Activated CD4-positive, alpha-beta T cell treated with anti-CD3 and anti-CD28 coated beads, Interleukin-2, amount 10 ng/mL, durations not matched to agents 7 days and 5 days (primary cell): Measurements from ENCODE around the gene MED29. TPM values are rescaled to one million over a fixed set of nuclear protein-coding genes. Genes with fewer than 3 reads are reported as not detected.

Experiments
- CTCF ChIA-PET: fragments of 350-600 bp; sonication (Branson Sonifier 250); formaldehyde crosslinking; loops from one replicate; lab custom pipeline; 2021; ENCODE audit warnings: antibody characterized with exemption; lab: Charles Lee
- POLR2A ChIA-PET: fragments of 350-600 bp; sonication (Branson Sonifier 250); formaldehyde crosslinking; loops from one replicate; lab custom pipeline; 2021; ENCODE audit warnings: antibody characterized with exemption; lab: Charles Lee
- DNase-seq: peaks from one replicate; pipeline ENCODE4 v3.0.0-alpha.2; 2020
- H3K27ac Mint-ChIP-seq: one replicate; pipeline ENCODE4 v1.8.0; 2021; ENCODE audit warnings: mild to moderate bottlenecking, moderate library complexity, mixed read lengths
- H3K27me3 Mint-ChIP-seq: one replicate; pipeline ENCODE4 v1.8.0; 2021; ENCODE audit warnings: mixed read lengths
- H3K36me3 Mint-ChIP-seq: one replicate; pipeline ENCODE4 v1.8.0; 2021; ENCODE audit warnings: low read depth, mixed read lengths
- H3K4me1 Mint-ChIP-seq: one replicate; pipeline ENCODE4 v1.8.0; 2021; ENCODE audit warnings: mixed read lengths
- H3K4me3 Mint-ChIP-seq: one replicate; pipeline ENCODE4 v1.8.0; 2021; ENCODE audit warnings: mild to moderate bottlenecking, moderate library complexity, mixed read lengths
- H3K9me3 Mint-ChIP-seq: one replicate; pipeline ENCODE4 v1.8.0; 2021; ENCODE audit warnings: mixed read lengths
- total RNA-seq, 2 experiments: library from RNA; stranded (reverse); gene quantifications; one replicate each; pipeline ENCODE4 v1.2.3, GENCODE V29; 2021

Gene MED29
- total RNA-seq, 2 experiments from 2014 or later = 34.9 to 40.1 TPM

DNA sequence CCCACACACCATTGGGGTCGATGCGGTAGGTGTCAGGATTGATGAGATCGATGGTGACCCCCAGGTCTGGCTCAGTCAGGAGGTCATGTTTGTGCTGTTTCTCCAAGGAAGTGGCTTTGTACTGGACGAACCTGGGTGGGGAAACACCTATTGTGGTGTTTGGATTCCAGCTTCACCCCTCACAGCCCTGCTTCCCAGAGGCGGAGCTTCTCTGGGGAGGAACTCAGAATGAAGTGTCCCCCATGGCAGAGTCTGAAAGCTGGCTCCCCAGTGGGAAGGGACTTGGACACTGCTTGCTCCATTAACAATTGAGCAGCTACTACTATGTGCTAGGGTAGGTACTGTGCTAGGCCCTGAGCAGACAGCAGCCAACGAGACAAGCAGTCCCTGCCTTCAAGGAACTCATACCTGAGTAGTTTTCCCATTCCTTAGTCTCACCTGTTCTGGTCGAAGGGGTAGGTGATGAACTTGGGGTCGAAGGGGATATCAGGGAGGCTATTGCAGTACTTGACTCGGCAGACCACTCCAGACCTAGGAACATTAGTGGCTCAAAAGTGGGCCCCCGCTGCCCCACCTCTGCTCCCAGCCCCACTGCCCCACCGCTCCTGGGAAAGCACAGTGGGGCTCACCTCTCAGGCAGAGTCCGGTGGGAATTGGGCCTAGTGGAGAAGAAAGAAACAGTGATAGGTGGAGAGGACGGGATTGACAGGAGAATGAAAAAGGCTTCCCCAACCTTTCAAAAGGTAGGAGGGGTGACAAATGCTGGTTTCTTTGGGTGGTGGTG, 1.4 kb upstream of the MED29 start:
- POLR2A ChIA-PET = interaction anchor here (1.8 kb wide), 1 partner anchor 46 kb away, joined by 10 read pairs; the partner anchor contains the start of gene RPS16
- no peak for DNase-seq
- peak overlapping the region; percentile 99 for H3K27ac Mint-ChIP-seq
- no peaks in the 10 kb centered on the region for H3K9me3 Mint-ChIP-seq
- H3K4me3 Mint-ChIP-seq = peak overlapping the region; percentile 86
- H3K36me3 Mint-ChIP-seq = peaks cover 44% of the 10 kb centered on the region
- CTCF ChIA-PET = interaction anchor here (1.3 to 2.6 kb wide), 3 partner anchors 9 to 22 kb away, joined by 4 to 11 read pairs (median 7); no protein-coding TSS in a partner anchor
- peaks cover 44% of the 10 kb centered on the region for H3K4me1 Mint-ChIP-seq
- no peaks in the 10 kb centered on the region for H3K27me3 Mint-ChIP-seq

GRCh38 chr19:39390451-39390750, 777 bp upstream of the MED29 start:
- Mint-ChIP-seq H3K4me3 (peak overlapping the region; percentile 86), H3K4me1 (peaks cover 46% of the 10 kb centered on the region), H3K9me3 (no peaks in the 10 kb centered on the region), H3K36me3 (peaks cover 50% of the 10 kb centered on the region), H3K27me3 (no peaks in the 10 kb centered on the region), H3K27ac (peak overlapping the region; percentile 99)
- POLR2A ChIA-PET = interaction anchor here (1.8 kb wide), 1 partner anchor 45 kb away, joined by 10 read pairs; the partner anchor contains the start of gene RPS16
- DNase-seq = peak; percentile 84
- CTCF ChIA-PET = interaction anchor here (0.6 to 2.6 kb wide), 5 partner anchors 14 to 782 kb away, joined by 3 to 11 read pairs (median 7); partner anchors contain the start of gene SAMD4B

- DNase-seq = peak; percentile 94
- H3K36me3 Mint-ChIP-seq = peaks cover 39% of the 10 kb centered on the region
- no peaks in the 10 kb centered on the region for H3K27me3 Mint-ChIP-seq
- ChIA-PET CTCF (interaction anchor here (0.5 to 3.6 kb wide), 27 partner anchors 8 to 292 kb away, joined by 3 to 69 read pairs (median 5); partner anchors contain the start of genes EID2B, GMFG, PLEKHG2 and RPS16), POLR2A (interaction anchor here (0.8 to 1.9 kb wide), 3 partner anchors 10 to 38 kb away, joined by 3 to 10 read pairs (median 8); partner anchors contain the start of genes RPS16 and ZFP36)
- H3K9me3 Mint-ChIP-seq = no peaks in the 10 kb centered on the region
- H3K4me3 Mint-ChIP-seq = peak overlapping the region; percentile 64
- H3K27ac Mint-ChIP-seq = peak overlapping the region; percentile 88
- peaks cover 72% of the 10 kb centered on the region for H3K4me1 Mint-ChIP-seq
These were observed 6.5 kb downstream of the MED29 start for GRCh38 chr19:39397360-39398296.

DNA sequence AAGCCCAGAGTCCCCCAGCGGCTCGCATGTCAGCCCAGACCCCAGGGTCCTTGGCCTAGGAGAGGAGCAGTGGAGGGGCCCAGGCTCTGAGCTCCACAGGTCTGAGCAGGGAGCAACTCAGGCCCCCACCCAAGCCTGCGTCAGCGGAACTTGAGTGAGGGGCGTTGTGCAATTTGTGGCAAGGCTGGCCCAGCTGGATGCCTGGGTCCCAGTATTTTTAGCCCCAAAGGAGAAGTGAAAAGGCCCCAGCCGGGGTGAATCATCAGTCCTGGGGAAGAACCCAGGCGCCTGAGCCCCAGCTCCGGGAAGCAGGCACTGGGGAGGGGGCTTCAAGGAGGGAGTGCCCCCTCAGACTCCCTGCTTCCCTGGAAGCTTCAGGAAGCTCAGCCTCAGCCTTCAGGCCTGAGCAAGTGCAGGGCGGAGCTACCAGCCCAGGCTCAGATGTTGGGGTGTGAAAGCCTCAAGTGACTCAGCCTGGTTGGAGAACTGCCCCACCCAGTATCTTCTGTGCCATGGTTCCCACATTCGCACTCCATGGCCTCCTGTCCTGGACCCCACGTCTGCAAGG, 7.2 kb downstream of the MED29 start:
- H3K36me3 Mint-ChIP-seq = peaks cover 37% of the 10 kb centered on the region
- peaks cover 71% of the 10 kb centered on the region for H3K4me1 Mint-ChIP-seq
- H3K9me3 Mint-ChIP-seq = no peaks in the 10 kb centered on the region
- H3K27me3 Mint-ChIP-seq = no peaks in the 10 kb centered on the region
- ChIA-PET CTCF (interaction anchor here (0.6 to 3.6 kb wide), 26 partner anchors 9 to 276 kb away, joined by 3 to 69 read pairs (median 5); partner anchors contain the start of genes EID2B, GMFG, PLEKHG2 and RPS16), POLR2A (interaction anchor here (0.6 to 1.9 kb wide), 4 partner anchors 9 to 37 kb away, joined by 3 to 10 read pairs (median 6); partner anchors contain the start of genes RPS16 and ZFP36)
- peak; percentile 48 for DNase-seq
- H3K4me3 Mint-ChIP-seq = peak overlapping the region; percentile 64
- peak overlapping the region; percentile 88 for H3K27ac Mint-ChIP-seq

DNA sequence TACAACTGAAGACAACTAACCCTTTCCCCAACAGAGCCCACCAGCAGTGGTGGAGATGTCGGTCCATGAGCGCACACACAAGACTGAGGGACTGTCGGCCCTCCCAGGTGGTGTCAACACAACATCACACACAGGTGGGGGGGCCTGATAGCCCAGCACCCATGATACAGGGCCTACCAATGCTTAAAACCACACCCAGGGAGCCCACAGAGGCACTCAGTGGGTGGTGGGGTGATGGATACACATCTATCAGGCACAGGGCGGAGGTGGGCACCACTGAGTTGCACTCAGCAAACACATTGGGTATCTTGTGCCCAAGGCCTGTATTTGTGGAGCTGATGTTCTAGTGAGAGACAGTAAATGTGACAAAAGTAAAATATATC, 8.5 kb downstream of the MED29 start:
- no peaks in the 10 kb centered on the region for H3K9me3 Mint-ChIP-seq
- H3K27me3 Mint-ChIP-seq = no peaks in the 10 kb centered on the region
- H3K27ac Mint-ChIP-seq = peak overlapping the region; percentile 88
- ChIA-PET CTCF (interaction anchor here (4.4 kb wide), 1 partner anchor 12 kb away, joined by 47 read pairs; the partner anchor contains the start of gene PLEKHG2), POLR2A (no interaction called here)
- no peak overlapping the region for H3K4me3 Mint-ChIP-seq
- peaks cover 31% of the 10 kb centered on the region for H3K36me3 Mint-ChIP-seq
- peaks cover 75% of the 10 kb centered on the region for H3K4me1 Mint-ChIP-seq
- no peak for DNase-seq

DNA sequence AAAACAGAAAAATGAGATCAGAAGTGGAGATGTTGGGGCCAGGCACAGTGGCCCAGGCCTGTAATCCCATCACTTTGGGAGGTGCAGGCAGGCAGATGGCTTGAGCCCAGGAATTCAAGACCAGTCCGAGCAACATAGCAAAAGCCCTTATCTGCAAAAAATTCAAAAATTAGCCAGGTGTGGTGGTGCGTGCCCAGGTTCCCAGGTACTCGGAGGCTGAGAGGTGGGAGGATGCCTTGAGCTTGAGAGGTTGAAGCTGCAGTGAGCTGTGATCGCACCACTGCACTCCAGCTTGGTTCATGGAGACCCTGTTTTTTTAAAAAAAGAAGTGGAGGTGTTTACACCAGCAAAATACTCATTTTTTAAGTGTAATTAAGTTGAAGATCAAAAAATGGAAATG, 8.9 kb downstream of the MED29 start:
- CTCF ChIA-PET = interaction anchor here (4.4 kb wide), 1 partner anchor 12 kb away, joined by 47 read pairs; the partner anchor contains the start of gene PLEKHG2
- no peak for DNase-seq
- no peaks in the 10 kb centered on the region for H3K27me3 Mint-ChIP-seq
- POLR2A ChIA-PET = no interaction called here
- no peak overlapping the region for H3K4me3 Mint-ChIP-seq
- no peaks in the 10 kb centered on the region for H3K9me3 Mint-ChIP-seq
- H3K36me3 Mint-ChIP-seq = peaks cover 29% of the 10 kb centered on the region
- peaks cover 77% of the 10 kb centered on the region for H3K4me1 Mint-ChIP-seq
- H3K27ac Mint-ChIP-seq = peak overlapping the region; percentile 76

DNA sequence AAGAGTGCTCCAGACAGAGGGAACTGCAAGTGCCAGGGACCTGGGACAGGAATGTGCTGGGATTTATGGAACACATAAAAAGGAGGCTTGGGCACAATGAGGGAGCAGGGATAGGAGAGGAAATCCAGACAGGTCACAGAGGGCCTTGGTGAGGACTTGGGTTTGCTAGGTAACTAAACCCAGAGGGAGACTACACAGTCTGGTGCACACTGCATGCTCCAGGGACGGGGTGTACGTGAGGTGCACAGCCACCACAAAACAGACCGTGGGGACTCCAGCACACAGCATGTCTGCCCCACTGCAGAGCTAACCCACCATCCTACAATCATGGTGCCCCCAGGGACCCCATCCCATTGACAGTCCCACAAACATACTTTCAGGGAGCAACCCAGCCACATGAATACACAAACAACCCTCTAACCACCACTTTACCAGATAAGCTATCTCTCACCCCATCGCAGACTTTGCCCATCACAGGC, 9.9 kb downstream of the MED29 start:
- H3K27me3 Mint-ChIP-seq = no peaks in the 10 kb centered on the region
- peaks cover 21% of the 10 kb centered on the region for H3K36me3 Mint-ChIP-seq
- peak overlapping the region; percentile 76 for H3K4me3 Mint-ChIP-seq
- POLR2A ChIA-PET = interaction anchor here (0.6 to 1.6 kb wide), 4 partner anchors 10 to 1866 kb away, joined by 3 to 16 read pairs (median 4); partner anchors contain the start of gene RPS16
- peaks cover 80% of the 10 kb centered on the region for H3K4me1 Mint-ChIP-seq
- H3K27ac Mint-ChIP-seq = peak overlapping the region; percentile 96
- CTCF ChIA-PET = interaction anchor here (0.6 to 4.4 kb wide), 7 partner anchors 9 to 95 kb away, joined by 3 to 47 read pairs (median 4); partner anchors contain the start of genes MED29, PLEKHG2, SAMD4B and SUPT5H
- no peak for DNase-seq
- H3K9me3 Mint-ChIP-seq = no peaks in the 10 kb centered on the region

- ChIA-PET CTCF (interaction anchor here (0.6 to 4.4 kb wide), 8 partner anchors 10 to 257 kb away, joined by 3 to 47 read pairs (median 4); partner anchors contain the start of genes MED29, PLEKHG2, SAMD4B and SUPT5H), POLR2A (interaction anchor here (0.5 to 1.6 kb wide), 5 partner anchors 10 to 1866 kb away, joined by 3 to 16 read pairs (median 4); partner anchors contain the start of gene RPS16)
- H3K27me3 Mint-ChIP-seq = no peaks in the 10 kb centered on the region
- H3K4me3 Mint-ChIP-seq = peak overlapping the region; percentile 76
- DNase-seq = peak; percentile 80
- H3K9me3 Mint-ChIP-seq = no peaks in the 10 kb centered on the region
- peak overlapping the region; percentile 96 for H3K27ac Mint-ChIP-seq
- H3K36me3 Mint-ChIP-seq = peaks cover 21% of the 10 kb centered on the region
- peaks cover 83% of the 10 kb centered on the region for H3K4me1 Mint-ChIP-seq
These were observed 10.6 kb downstream of the MED29 start for GRCh38 chr19:39401549-39402345.

DNA sequence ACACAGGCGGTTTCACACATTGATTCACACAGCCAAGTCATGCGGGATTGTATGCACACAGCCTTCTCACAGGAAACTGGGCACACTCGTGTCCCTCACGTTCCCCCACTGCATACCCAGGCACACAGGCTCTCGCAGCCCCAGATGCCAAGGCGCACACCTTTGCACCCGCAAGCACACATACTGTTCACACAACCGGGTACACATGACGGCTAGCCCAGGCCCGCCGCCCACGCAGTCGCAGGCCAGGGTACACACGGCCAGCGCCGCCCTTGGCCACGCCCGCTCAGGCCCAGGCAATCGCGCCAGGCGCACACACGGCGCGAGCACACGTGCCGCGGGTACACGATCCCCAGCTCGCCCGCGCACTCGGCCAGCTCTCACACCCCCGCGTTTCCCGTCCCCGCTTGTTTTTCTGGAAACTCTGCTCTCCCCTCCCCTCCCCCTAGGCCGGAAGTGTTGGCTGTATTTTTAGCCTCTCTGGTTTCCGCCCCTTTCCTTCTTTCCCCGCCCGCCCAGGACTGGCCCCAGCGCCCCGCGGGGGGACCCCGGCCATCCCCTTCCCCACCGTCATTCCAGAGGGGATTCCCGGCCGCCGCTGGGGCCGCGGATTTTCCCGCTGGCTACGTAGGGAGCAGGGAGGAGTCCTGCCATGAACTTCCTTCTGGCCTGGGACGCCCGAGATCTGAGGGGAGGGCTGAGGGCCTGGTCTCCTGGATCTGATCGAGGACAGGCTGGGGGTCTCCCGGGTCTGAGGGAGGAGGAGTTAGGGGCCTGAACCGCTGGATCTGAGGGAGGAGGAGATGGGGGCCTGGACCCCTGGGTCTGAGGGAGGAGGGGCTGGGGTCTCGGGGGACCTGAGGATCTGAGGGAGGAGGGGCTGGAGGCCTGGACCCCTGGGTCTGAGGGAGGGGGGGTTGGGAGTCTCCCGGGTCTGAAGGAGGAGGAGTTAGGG, 11.4 kb downstream of the MED29 start:
- CTCF ChIA-PET = interaction anchor here (1.3 to 4.4 kb wide), 4 partner anchors 9 to 67 kb away, joined by 4 to 47 read pairs (median 5); partner anchors contain the start of genes GMFG, PLEKHG2, SAMD4B and SUPT5H
- peaks cover 22% of the 10 kb centered on the region for H3K36me3 Mint-ChIP-seq
- POLR2A ChIA-PET = no interaction called here
- H3K27ac Mint-ChIP-seq = peak overlapping the region; percentile 96
- DNase-seq = peak; percentile 91
- no peaks in the 10 kb centered on the region for H3K27me3 Mint-ChIP-seq
- no peaks in the 10 kb centered on the region for H3K9me3 Mint-ChIP-seq
- H3K4me3 Mint-ChIP-seq = peak overlapping the region; percentile 76
- H3K4me1 Mint-ChIP-seq = peaks cover 75% of the 10 kb centered on the region
